SU-DHL-6 (cell line): ENCODE results near the gene SPO11.

Experiments used
- H2AFZ ChIP-seq: fragments of 200-600 bp; sonication (generic); 2 replicates; pipeline ENCODE4 v1.6.1; 2014; ENCODE audit warnings: low read depth, mild to moderate bottlenecking, moderate library complexity, mixed read lengths, antibody characterized with exemption, low read length; ENCODE audit not compliant: severe bottlenecking
- H3F3A ChIP-seq: fragments of 200-600 bp; shearing (Covaris generic); 2 replicates; pipeline ENCODE4 v1.6.0; 2016; ENCODE audit warnings: antibody characterized with exemption, mild to moderate bottlenecking; ENCODE audit not compliant: insufficient read depth
- H3K27ac ChIP-seq: fragments of 200-600 bp; sonication (generic); 2 replicates; pipeline ENCODE4 v1.5.1; 2016; ENCODE audit warnings: low read depth, mild to moderate bottlenecking, low read length, moderate library complexity, mixed read lengths
- H3K27me3 ChIP-seq: fragments of 200-600 bp; sonication (generic), shearing (Covaris generic); 2 replicates; pipeline ENCODE4 v1.6.0; 2014; ENCODE audit warnings: mild to moderate bottlenecking, low read length
- H3K36me3 ChIP-seq: fragments of 200-600 bp; sonication (generic); 2 replicates; pipeline ENCODE4 v1.6.1; 2014; ENCODE audit warnings: mild to moderate bottlenecking, low read length, mixed read lengths
- H3K4me2 ChIP-seq: fragments of 300-600, 200-600 bp; shearing (Covaris generic), sonication (generic); 2 replicates; pipeline ENCODE4 v1.6.0; 2014; ENCODE audit warnings: low read length, low read depth, mild to moderate bottlenecking; ENCODE audit not compliant: poor library complexity, severe bottlenecking
- H3K4me3 ChIP-seq: fragments of 200-600 bp; sonication (generic); 2 replicates; pipeline ENCODE4 v1.5.1; 2014; ENCODE audit warnings: antibody characterized with exemption, low read length, mild to moderate bottlenecking, mixed read lengths; ENCODE audit not compliant: insufficient read depth, poor library complexity, severe bottlenecking
- H3K79me2 ChIP-seq: fragments of 200-600 bp; sonication (generic); 2 replicates; pipeline ENCODE4 v1.6.1; 2014; ENCODE audit warnings: mild to moderate bottlenecking, low read length, moderate library complexity; ENCODE audit not compliant: insufficient read depth
- H3K9ac ChIP-seq: fragments of 200-600 bp; sonication (generic); 2 replicates; pipeline ENCODE4 v1.7.0; 2014; ENCODE audit warnings: mild to moderate bottlenecking, low read length
- H3K9me2 ChIP-seq: fragments of 200-600 bp; sonication (generic); replicated peaks from 2 replicates; pipeline ENCODE4 v1.6.1; 2014; ENCODE audit warnings: low read length; ENCODE audit not compliant: insufficient read depth
- H3K9me3 ChIP-seq: fragments of 200-600 bp; sonication (generic); 2 replicates; pipeline ENCODE4 v1.6.1; 2014; ENCODE audit warnings: low read length, mixed read lengths; ENCODE audit not compliant: insufficient read depth
- H4K20me1 ChIP-seq: fragments of 200-600 bp; sonication (generic); 2 replicates; pipeline ENCODE4 v1.6.1; 2014; ENCODE audit warnings: low read depth, mild to moderate bottlenecking, antibody characterized with exemption, low read length, moderate library complexity, mixed read lengths
- EZH2phosphoT487 ChIP-seq: fragments of 200-600 bp; sonication (generic), shearing (Covaris generic); conservative IDR thresholded peaks from 2 replicates; pipeline ENCODE4 v1.6.1; 2018; ENCODE audit warnings: mild to moderate bottlenecking, antibody characterized with exemption, low read length, moderate library complexity, mixed read lengths
- TF ChIP-seq, protein P1 (sequence below): fragments of 200-600 bp; sonication (generic); IDR thresholded peaks from one replicate; pipeline ENCODE4 v1.5.1; 2017; ENCODE audit warnings: antibody characterized with exemption, mild to moderate bottlenecking, low read length, moderate library complexity; ENCODE audit not compliant: insufficient read depth, poor library complexity, severe bottlenecking

Gene SPO11

DNA sequence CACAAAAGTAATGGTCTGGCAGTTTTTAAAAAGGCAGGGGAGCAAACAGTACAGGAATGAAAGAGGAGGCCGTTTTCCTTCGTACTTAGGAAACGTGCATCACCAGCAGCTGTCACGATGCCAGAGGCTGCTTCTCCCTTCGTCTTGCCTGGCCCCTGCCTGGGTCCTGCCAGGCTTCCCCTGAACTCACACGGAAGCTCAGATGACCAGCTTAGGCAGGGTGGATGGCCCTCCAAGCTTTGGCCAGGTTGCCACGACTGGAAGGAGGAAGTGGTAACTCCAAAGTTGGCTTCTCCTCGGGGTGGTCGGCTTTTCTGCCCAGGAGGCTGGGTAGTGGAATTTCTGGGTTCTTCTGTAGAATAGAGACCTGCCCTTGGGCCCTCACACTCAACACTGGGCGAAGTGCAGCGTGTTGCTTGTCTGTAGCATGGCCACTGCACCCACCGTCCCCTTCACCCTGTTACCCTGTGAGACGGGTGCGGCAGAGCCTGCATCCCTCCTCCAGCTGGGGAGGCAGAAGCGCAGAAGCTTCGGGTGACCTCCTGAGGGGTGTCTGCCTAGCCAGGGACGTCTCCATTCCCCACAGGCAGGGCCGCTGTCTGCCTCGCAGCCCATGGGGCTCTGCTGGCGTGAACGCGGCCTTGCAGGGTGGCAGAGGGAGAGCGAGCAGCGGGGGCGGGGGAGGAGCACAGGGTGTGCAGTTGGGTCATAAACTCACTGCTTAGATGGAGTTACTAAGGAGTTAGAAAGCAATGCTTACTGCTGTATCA, 43.2 kb downstream of the SPO11 start:
- TF ChIP-seq, protein P1, sequence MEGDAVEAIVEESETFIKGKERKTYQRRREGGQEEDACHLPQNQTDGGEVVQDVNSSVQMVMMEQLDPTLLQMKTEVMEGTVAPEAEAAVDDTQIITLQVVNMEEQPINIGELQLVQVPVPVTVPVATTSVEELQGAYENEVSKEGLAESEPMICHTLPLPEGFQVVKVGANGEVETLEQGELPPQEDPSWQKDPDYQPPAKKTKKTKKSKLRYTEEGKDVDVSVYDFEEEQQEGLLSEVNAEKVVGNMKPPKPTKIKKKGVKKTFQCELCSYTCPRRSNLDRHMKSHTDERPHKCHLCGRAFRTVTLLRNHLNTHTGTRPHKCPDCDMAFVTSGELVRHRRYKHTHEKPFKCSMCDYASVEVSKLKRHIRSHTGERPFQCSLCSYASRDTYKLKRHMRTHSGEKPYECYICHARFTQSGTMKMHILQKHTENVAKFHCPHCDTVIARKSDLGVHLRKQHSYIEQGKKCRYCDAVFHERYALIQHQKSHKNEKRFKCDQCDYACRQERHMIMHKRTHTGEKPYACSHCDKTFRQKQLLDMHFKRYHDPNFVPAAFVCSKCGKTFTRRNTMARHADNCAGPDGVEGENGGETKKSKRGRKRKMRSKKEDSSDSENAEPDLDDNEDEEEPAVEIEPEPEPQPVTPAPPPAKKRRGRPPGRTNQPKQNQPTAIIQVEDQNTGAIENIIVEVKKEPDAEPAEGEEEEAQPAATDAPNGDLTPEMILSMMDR = no peak
- TF ChIP-seq EZH2phosphoT487 = no peak
- no peaks in the 10 kb centered on the region for H4K20me1 ChIP-seq
- no peak overlapping the region for H3K4me2 ChIP-seq
- no peaks in the 10 kb centered on the region for H3K9me3 ChIP-seq
- peaks cover 17% of the 10 kb centered on the region; the same call in 1 of the 2 replicates for H3K36me3 ChIP-seq
- H3F3A ChIP-seq = no peaks in the 10 kb centered on the region
- H3K27ac ChIP-seq = no peak overlapping the region
- H3K4me3 ChIP-seq = no peak overlapping the region
- no peak overlapping the region for H3K9ac ChIP-seq
- no peaks in the 10 kb centered on the region for H3K27me3 ChIP-seq
- no peaks in the 10 kb centered on the region for H3K79me2 ChIP-seq
- no peak overlapping the region for H2AFZ ChIP-seq
- no peaks in the 10 kb centered on the region for H3K9me2 ChIP-seq

DNA sequence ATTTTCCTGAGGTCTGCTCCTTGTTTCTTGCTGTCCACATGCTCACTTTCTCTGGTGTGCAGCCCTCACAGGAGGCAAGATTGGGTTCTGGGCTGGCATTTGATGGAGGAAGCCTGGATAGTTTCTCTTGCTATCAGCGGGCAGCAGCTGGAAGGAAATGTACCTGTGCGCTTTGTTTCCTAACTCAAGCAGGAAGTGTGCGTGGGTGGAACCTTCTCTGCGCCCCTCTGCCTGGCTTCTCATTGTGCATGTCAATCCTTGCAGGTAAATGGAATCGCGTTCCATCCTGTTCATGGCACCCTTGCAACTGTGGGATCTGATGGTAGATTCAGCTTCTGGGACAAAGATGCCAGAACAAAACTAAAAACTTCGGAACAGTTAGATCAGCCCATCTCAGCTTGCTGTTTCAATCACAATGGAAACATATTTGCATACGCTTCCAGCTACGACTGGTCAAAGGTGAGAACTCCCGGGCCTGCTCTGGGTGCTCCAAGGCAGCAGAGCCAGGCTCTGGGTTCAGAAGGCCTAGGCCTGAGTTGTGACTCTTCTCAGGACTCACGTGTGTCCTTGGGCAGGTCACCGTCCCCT, 44.8 kb downstream of the SPO11 start:
- Histone ChIP-seq H3K36me3 (peaks cover 7% of the 10 kb centered on the region; the same call in 1 of the 2 replicates), H4K20me1 (no peaks in the 10 kb centered on the region), H3K27ac (no peak overlapping the region), H2AFZ (no peak overlapping the region), H3K9ac (no peak overlapping the region), H3F3A (no peaks in the 10 kb centered on the region), H3K4me3 (no peak overlapping the region), H3K9me2 (no peaks in the 10 kb centered on the region), H3K27me3 (no peaks in the 10 kb centered on the region), H3K79me2 (no peaks in the 10 kb centered on the region), H3K9me3 (no peaks in the 10 kb centered on the region), H3K4me2 (no peak overlapping the region)
- TF ChIP-seq, protein P1 = no peak

DNA sequence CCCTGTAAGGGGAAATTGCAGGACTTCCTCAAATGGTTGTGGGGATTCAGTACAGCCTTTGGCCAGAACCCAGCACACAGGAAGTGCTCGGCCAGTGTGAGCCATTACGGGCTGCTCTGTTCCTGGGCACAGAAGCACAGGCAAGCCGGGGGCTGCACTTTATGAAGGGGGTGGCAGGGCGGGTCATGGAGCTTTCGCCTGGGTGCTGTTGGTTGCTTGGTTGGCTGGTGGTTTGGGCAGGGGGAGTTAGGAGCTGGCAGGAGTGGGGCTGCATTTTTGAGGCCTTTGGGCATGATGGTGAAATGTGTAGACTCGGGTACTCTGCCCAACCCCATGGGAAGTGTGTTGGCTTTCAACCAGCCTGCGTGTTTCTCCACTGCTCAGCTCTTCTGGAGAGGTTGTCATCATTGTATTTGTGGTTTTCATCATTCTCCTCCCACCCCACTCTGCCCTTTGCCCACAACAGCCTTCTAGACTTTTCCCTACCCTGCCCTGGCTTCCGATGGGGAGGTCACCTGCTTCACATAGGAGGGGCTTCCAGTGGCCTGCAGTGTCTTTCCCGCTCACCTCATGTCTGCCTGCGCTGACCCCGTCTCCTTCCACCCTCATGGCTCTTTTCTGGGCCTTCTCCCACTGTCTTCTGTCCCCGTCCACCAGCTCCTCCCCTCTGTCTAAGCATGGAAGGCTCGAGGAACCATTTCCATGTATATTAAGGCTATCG, 45.5 kb downstream of the SPO11 start:
- H3K27ac ChIP-seq = no peak overlapping the region
- no peak overlapping the region for H2AFZ ChIP-seq
- peaks cover 7% of the 10 kb centered on the region; the same call in 1 of the 2 replicates for H3K36me3 ChIP-seq
- H3F3A ChIP-seq = peaks cover 6% of the 10 kb centered on the region; the same call in 1 of the 2 replicates
- no peak overlapping the region for H3K9ac ChIP-seq
- H3K4me2 ChIP-seq = no peak overlapping the region
- no peaks in the 10 kb centered on the region for H4K20me1 ChIP-seq
- no peak overlapping the region for H3K4me3 ChIP-seq
- no peaks in the 10 kb centered on the region for H3K79me2 ChIP-seq
- H3K9me2 ChIP-seq = no peaks in the 10 kb centered on the region
- TF ChIP-seq, protein P1 = no peak
- TF ChIP-seq EZH2phosphoT487 = no peak
- no peaks in the 10 kb centered on the region for H3K27me3 ChIP-seq
- no peaks in the 10 kb centered on the region for H3K9me3 ChIP-seq
